Erythroblast (primary cell): ENCODE results near the gene PPIP5K2.

Experiments used
- GATA1 ChIP-seq: IDR thresholded peaks from 2 replicates; pipeline ENCODE4 v1.6.1; 2011; ENCODE audit warnings: low read depth, mild to moderate bottlenecking, control low read depth, low read length, moderate library complexity
- POLR2A ChIP-seq: IDR thresholded peaks from 2 replicates; pipeline ENCODE4 v1.6.1; 2011; ENCODE audit warnings: mild to moderate bottlenecking, low read length

- TF ChIP-seq POLR2A (no peak), GATA1 (no peak)
These were observed 57.4 kb downstream of the PPIP5K2 start for GRCh38 chr5:103177543-103177942.
